ENCODE results near the gene KLK2.

GRCh38 chr19:50842130-50842529 lies 31.1 kb upstream of the KLK2 start:
- TF ChIP-seq CTCF (IDR thresholded peaks at IDR 0.05; ENCODE audit: low read depth, low read length) (no peak), MAX (IDR thresholded peaks at IDR 0.05; ENCODE audit: low read depth, low read length) (no peak), MYC (IDR thresholded peaks at IDR 0.05; ENCODE audit: low read depth, low read length) (no peak), POLR2A (IDR thresholded peaks at IDR 0.05; ENCODE audit: extremely low read depth, insufficient read length) (no peak)

Data from NB4 (cell line).